ENCODE data around the gene RIPPLY3. TPM values are rescaled to one million over a fixed set of nuclear protein-coding genes. Genes with fewer than 3 reads are reported as not detected.

The RIPPLY3 gene
- total and polyA plus RNA-seq, 2 donors (not counting 3 experiments of a cell fraction or from before 2014, with no cell fraction given): 0.03 TPM; not detected in 1

DNA sequence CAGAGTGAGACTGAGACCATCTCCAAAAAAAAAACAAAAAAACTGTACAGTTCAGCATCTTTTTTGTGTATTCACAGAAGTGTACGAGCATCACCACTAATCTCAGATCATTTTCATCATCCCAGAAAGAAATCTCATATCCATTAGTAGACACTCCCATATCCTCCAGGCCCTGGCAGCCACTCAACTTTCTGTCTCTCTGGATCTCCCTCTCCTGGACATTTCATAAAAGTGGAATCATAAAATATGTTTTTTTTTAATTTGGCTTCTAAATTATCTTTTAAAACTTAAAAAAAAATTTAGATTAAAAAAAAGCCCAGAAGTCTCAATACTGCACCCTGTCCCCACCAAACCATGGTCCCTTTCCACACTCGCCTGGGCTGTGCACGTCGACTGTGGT is 22.1 kb downstream of the RIPPLY3 start:
- no peak overlapping the region for H3K27ac ChIP-seq (ENCODE audit: insufficient read depth, low read depth, low read length)
- DNase-seq (ENCODE audit: low read depth, low spot score) (no peak), FAIRE-seq (no peak)
- POLR2A ChIA-PET: no interaction called here
- no peaks in the 10 kb centered on the region for H3K9me1 ChIP-seq (replicated peaks; ENCODE audit: control insufficient read depth, extremely low read depth, insufficient read depth, low read length)
- H3K9ac ChIP-seq (replicated peaks; ENCODE audit: extremely low read depth, insufficient read depth, low read length): no peak overlapping the region
- no peaks in the 10 kb centered on the region for H3K9me3 ChIP-seq (replicated peaks; ENCODE audit: control insufficient read depth, insufficient read depth, low read length)
- BruUV-seq (replicated peaks): no TSS peak
- no peaks in the 10 kb centered on the region for H3K4me1 ChIP-seq (ENCODE audit: control insufficient read depth, extremely low read depth, insufficient read depth, low read length)
- no peaks in the 10 kb centered on the region for H4K20me1 ChIP-seq (replicated peaks; ENCODE audit: control insufficient read depth, extremely low read depth, insufficient read depth, low read length)
- CTCF ChIA-PET: interaction anchor here (2.1 kb wide), 1 partner anchor 51 kb away, joined by 10 read pairs; no protein-coding TSS in a partner anchor
- dilution Hi-C loops (cut with MboI; ENCODE audit: extremely low pct_ligation_motif_present, low sequenced_read_pairs) (no loop called here), intact Hi-C loops (cut with micrococcal nuclease) (no loop called here)
- no peak for TF ChIP-seq POLR2AphosphoS5 (IDR thresholded peaks at IDR 0.05; ENCODE audit: insufficient read depth, low read depth, low read length)
- no peak for TF ChIP-seq FOS (IDR thresholded peaks at IDR 0.05; ENCODE audit: borderline replicate concordance, insufficient read depth, low read length)
- TF ChIP-seq, protein P1, sequence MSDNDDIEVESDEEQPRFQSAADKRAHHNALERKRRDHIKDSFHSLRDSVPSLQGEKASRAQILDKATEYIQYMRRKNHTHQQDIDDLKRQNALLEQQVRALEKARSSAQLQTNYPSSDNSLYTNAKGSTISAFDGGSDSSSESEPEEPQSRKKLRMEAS (IDR thresholded peaks at IDR 0.05; ENCODE audit: insufficient read depth, insufficient read length): no peak
- TF ChIP-seq, protein P2, sequence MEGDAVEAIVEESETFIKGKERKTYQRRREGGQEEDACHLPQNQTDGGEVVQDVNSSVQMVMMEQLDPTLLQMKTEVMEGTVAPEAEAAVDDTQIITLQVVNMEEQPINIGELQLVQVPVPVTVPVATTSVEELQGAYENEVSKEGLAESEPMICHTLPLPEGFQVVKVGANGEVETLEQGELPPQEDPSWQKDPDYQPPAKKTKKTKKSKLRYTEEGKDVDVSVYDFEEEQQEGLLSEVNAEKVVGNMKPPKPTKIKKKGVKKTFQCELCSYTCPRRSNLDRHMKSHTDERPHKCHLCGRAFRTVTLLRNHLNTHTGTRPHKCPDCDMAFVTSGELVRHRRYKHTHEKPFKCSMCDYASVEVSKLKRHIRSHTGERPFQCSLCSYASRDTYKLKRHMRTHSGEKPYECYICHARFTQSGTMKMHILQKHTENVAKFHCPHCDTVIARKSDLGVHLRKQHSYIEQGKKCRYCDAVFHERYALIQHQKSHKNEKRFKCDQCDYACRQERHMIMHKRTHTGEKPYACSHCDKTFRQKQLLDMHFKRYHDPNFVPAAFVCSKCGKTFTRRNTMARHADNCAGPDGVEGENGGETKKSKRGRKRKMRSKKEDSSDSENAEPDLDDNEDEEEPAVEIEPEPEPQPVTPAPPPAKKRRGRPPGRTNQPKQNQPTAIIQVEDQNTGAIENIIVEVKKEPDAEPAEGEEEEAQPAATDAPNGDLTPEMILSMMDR (IDR thresholded peaks at IDR 0.05; ENCODE audit: extremely low read depth in 1 of 2, insufficient read depth in 1 of 2, low read depth in 1 of 2, low read length in 2 of 2): no peak
- no peak for TF ChIP-seq JUN (IDR thresholded peaks at IDR 0.05; ENCODE audit: borderline replicate concordance, insufficient read depth, insufficient read length, low read depth)
- TF ChIP-seq GATA2 (IDR thresholded peaks at IDR 0.05; ENCODE audit: insufficient read depth, insufficient read length, low read depth, low read length): no peak
- TF ChIP-seq EZH2 (IDR thresholded peaks at IDR 0.05; ENCODE audit: borderline replicate concordance, low read depth, low read length, severe bottlenecking): no peak
- TF ChIP-seq MYC (IDR thresholded peaks at IDR 0.05; ENCODE audit: low read depth, low read length): no peak
- TF ChIP-seq POLR2A (IDR thresholded peaks at IDR 0.05; ENCODE audit: low read depth, low read length): no peak
- H3K79me2 ChIP-seq (ENCODE audit: control insufficient read depth, insufficient read depth, low read length): no peaks in the 10 kb centered on the region
- no peak overlapping the region for H2AFZ ChIP-seq (ENCODE audit: low read depth, low read length)
- H3K4me3 ChIP-seq (replicated peaks in 1 of 3; ENCODE audit: insufficient read depth in 1 of 3, low read depth in 1 of 3, low read length in 3 of 3): no peak overlapping the region
- no peaks in the 10 kb centered on the region for H3K36me3 ChIP-seq (ENCODE audit: control insufficient read depth in 2 of 2, extremely low read depth in 1 of 2, insufficient read depth in 2 of 2, low read length in 2 of 2)
- no peak overlapping the region for H3K4me2 ChIP-seq (ENCODE audit: insufficient read depth, low read length)
- peaks cover 4 to 7% of the 10 kb centered on the region in 2 experiments for H3K27me3 ChIP-seq (ENCODE audit: control insufficient read depth in 2 of 2, insufficient read depth in 2 of 2, low read length in 2 of 2)
